K562 (cell line): ENCODE results near the gene BRCA1. TPM values are rescaled to one million over a fixed set of nuclear protein-coding genes. Genes with fewer than 3 reads are reported as not detected.

ENCODE experiments used
- ATAC-seq: fragments of 200-7000 bp; cut with Tn5 transposase; 3 replicates; pipeline ENCODE4 v1.9.1; 2020; ENCODE audit warnings: moderate library complexity
- BruUV-seq: library from RNA; stranded (reverse); fragments of 400-500 nt; replicated peaks from 2 replicates; lab custom pipeline; 2021; lab: Mats Ljungman, UMichigan
- CTCF ChIA-PET: fragments of 300-600 bp; formaldehyde crosslinking; extraction: SDS; loops from one replicate; lab custom pipeline; 2021; ENCODE audit warnings: low intra/inter-chr PET ratio; lab: Yijun Ruan, JAX
- POLR2A ChIA-PET: fragments of 300-600, 350-650 bp; sonication (Branson Sonifier 250); formaldehyde crosslinking; extraction: SDS; loops from one replicate; lab custom pipeline; 2021; ENCODE audit warnings: antibody characterized with exemption, inconsistent platforms; lab: Yijun Ruan, JAX
- DNase-seq, 4 experiments: peaks; one replicate each; pipeline versions ENCODE4 v3.0.0 to v3.0.0-alpha.2; 2011 to 2018; ENCODE audit warnings: low spot score in 3 of 4, mixed read lengths in 3 of 4; ENCODE audit errors: extremely low read depth in 1 of 4
- FAIRE-seq: peaks from 2 replicates; lab custom pipeline; 2011; peaks lifted over from hg19 to GRCh38; lab: Jason Lieb, UNC
- H2AFZ ChIP-seq: 2 replicates; pipeline ENCODE4 v1.6.0; 2011; ENCODE audit warnings: low read depth, low read length, control low read depth, inconsistent platforms
- H3K27ac ChIP-seq: fragments of 200-600 bp; 3 replicates; pipeline ENCODE4 v1.8.0; 2011; ENCODE audit warnings: low read depth, mild to moderate bottlenecking, control low read depth, inconsistent platforms, low read length, moderate library complexity, mixed read lengths; ENCODE audit errors: extremely low read depth
- H3K27me3 ChIP-seq, 2 experiments: fragments of 300-600 bp in 1 of 2; 2 replicates in 1 of 2; 3 replicates in 1 of 2; pipeline versions ENCODE4 v1.6.0 to v1.8.0; 2011; ENCODE audit warnings: inconsistent platforms in 2 of 2, low read length in 2 of 2, mild to moderate bottlenecking in 1 of 2, mixed read lengths in 1 of 2, moderate library complexity in 1 of 2; ENCODE audit not compliant: control insufficient read depth in 2 of 2, insufficient read depth in 2 of 2
- H3K36me3 ChIP-seq: fragments of 300-600 bp; 3 replicates; pipeline ENCODE4 v1.8.0; 2011; ENCODE audit warnings: mild to moderate bottlenecking, low read length, inconsistent platforms; ENCODE audit not compliant: control insufficient read depth, insufficient read depth
- H3K4me1 ChIP-seq, 2 experiments: fragments of 200-600 bp in 1 of 2; replicated peaks in 1 of 2; 2 replicates in 1 of 2; 3 replicates in 1 of 2; pipeline versions ENCODE4 v1.5.1 to v1.8.0; 2011; ENCODE audit warnings: inconsistent platforms in 2 of 2, low read length in 2 of 2, mild to moderate bottlenecking in 1 of 2, mixed read lengths in 1 of 2, moderate library complexity in 1 of 2; ENCODE audit not compliant: control insufficient read depth in 2 of 2, insufficient read depth in 2 of 2
- H3K4me2 ChIP-seq: 2 replicates; pipeline ENCODE4 v1.6.1; 2011; ENCODE audit warnings: low read length, control low read depth, inconsistent platforms, mixed read lengths; ENCODE audit not compliant: insufficient read depth
- H3K4me3 ChIP-seq: fragments of 200-600 bp; sonication (generic), shearing (Covaris generic); 2 replicates; pipeline ENCODE4 v1.5.1; 2016; ENCODE audit warnings: control low read depth, inconsistent platforms
- H3K79me2 ChIP-seq: fragments of 200-600 bp; 3 replicates; pipeline ENCODE4 v1.8.0; 2011; ENCODE audit warnings: low read length, inconsistent platforms; ENCODE audit not compliant: control insufficient read depth, insufficient read depth
- H3K9ac ChIP-seq, 2 experiments: 2 replicates each; pipeline versions ENCODE4 v1.6.0 to v1.6.1; 2011; ENCODE audit warnings: low read depth in 2 of 2, low read length in 2 of 2, control low read depth in 1 of 2, inconsistent platforms in 1 of 2, mild to moderate bottlenecking in 1 of 2, mixed read lengths in 1 of 2; ENCODE audit not compliant: insufficient read depth in 1 of 2
- H3K9me1 ChIP-seq: one replicate; pipeline ENCODE4 v1.6.0; 2011; ENCODE audit warnings: inconsistent platforms, mild to moderate bottlenecking, low read length, moderate library complexity; ENCODE audit not compliant: control insufficient read depth, insufficient read depth
- H3K9me3 ChIP-seq: replicated peaks from 2 replicates; pipeline ENCODE4 v1.5.1; 2011; ENCODE audit warnings: low read depth, low read length, inconsistent platforms; ENCODE audit not compliant: control insufficient read depth, insufficient read depth
- H4K20me1 ChIP-seq: replicated peaks from 2 replicates; pipeline ENCODE4 v1.6.1; 2011; ENCODE audit warnings: low read length, inconsistent platforms, mixed read lengths; ENCODE audit not compliant: control insufficient read depth, insufficient read depth
- CREB1 ChIP-seq, 2 experiments: sonication (generic) in 1 of 2; formaldehyde crosslinking in 1 of 2; IDR thresholded peaks; 2 replicates each; pipeline versions ENCODE4 v1.6.1 to v1.8.0; 2012 to 2022; ENCODE audit warnings: inconsistent platforms in 1 of 2, mild to moderate bottlenecking in 1 of 2, missing genetic modification reagents in 1 of 2, moderate library complexity in 1 of 2
- JUND ChIP-seq, 2 experiments: IDR thresholded peaks; 2 replicates in 1 of 2; 3 replicates in 1 of 2; pipeline ENCODE4 v1.6.1; 2011; ENCODE audit warnings: borderline replicate concordance in 2 of 2, low read depth in 2 of 2, low read length in 2 of 2, improper control_type of control experiment in 1 of 2, missing biosample characterization in 1 of 2, missing genetic modification characterization in 1 of 2, missing genetic modification reagents in 1 of 2
- MTA1 ChIP-seq: fragments of 450-650 bp; IDR thresholded peaks from 2 replicates; pipeline ENCODE4 v1.6.1; 2017; ENCODE audit warnings: borderline replicate concordance
- MYNN ChIP-seq, 2 experiments: sonication (generic); formaldehyde crosslinking in 1 of 2; IDR thresholded peaks; 2 replicates each; pipeline versions ENCODE4 v1.5.0 to v1.6.1; 2016 to 2020; ENCODE audit warnings: antibody characterized with exemption in 1 of 2, missing genetic modification reagents in 1 of 2
- RERE ChIP-seq: sonication (generic); formaldehyde crosslinking; IDR thresholded peaks from 2 replicates; pipeline ENCODE4 v1.8.0; 2023; ENCODE audit warnings: missing genetic modification reagents, mild to moderate bottlenecking, borderline replicate concordance
- VEZF1 ChIP-seq: fragments of 200-800 bp; sonication (Bioruptor generic); IDR thresholded peaks from 2 replicates; pipeline ENCODE4 v1.6.1; 2017; ENCODE audit warnings: missing genetic modification characterization, missing compliant biosample characterization
- WGBS: fragments of 100-300 bp; shearing (Covaris generic); methylation state at CpG from one replicate; pipeline ENCODE4 v1.1.6; 2016; ENCODE audit warnings: low coverage, mixed read lengths; ENCODE audit not compliant: insufficient coverage; ENCODE audit errors: missing lambda C conversion rate; 5-methylcytosine and 5-hydroxymethylcytosine counted together
- in situ Hi-C: fragments of 300-500 bp; cut with MboI; formaldehyde crosslinking; loops from 4 replicates; pipeline ENCODE4 v1.15.0; 2018; ENCODE audit warnings: inconsistent platforms, mixed read lengths
- intact Hi-C: fragments of 100-400 bp; cut with micrococcal nuclease; formaldehyde crosslinking; loops from 2 replicates; pipeline ENCODE4 v1.14.2; 2022
- polyA plus RNA-seq, 8 experiments: library from polyadenylated mRNA; depleted of rRNA in 4 of 8; stranded (reverse) in 5 of 8; unstranded in 3 of 8; fragments of >200 nt; fragmentation: Nextera tagmentation in 2 of 8; fragmentation: Illumina TruSeq in 1 of 8; extraction: Ambion mirVana in 2 of 8; extraction: Trizol in 1 of 8; gene quantifications; 2 replicates each; pipeline versions ENCODE4 v1.2.1 to v1.2.3, GENCODE V29; 2011 to 2014; ENCODE audit warnings: inconsistent platforms in 1 of 8, missing spikeins in 1 of 8
- total RNA-seq, 7 experiments: library from RNA; depleted of rRNA in 6 of 7; stranded (reverse); fragments of >200 nt in 6 of 7; fragmentation: Illumina TruSeq in 2 of 7; extraction: Trizol in 2 of 7; gene quantifications; 2 replicates each; pipeline versions ENCODE4 v1.2.1 to v1.2.3, GENCODE V29; 2011 to 2021; ENCODE audit warnings: low replicate concordance in 1 of 7

The BRCA1 gene
- total and polyA plus RNA-seq, 9 of the 15 experiments (the other 6 are each of a cell fraction or from before 2014, with no cell fraction given), result 25.9 to 95.3 (median 62.3) TPM

- H3K36me3 ChIP-seq, result no peaks in the 10 kb centered on the region
These were observed 99.2 kb downstream of the BRCA1 start for GRCh38 chr17:43025766-43026537.

GRCh38 chr17:43025290-43025657, 99.9 kb downstream of the BRCA1 start:
- no peak for FAIRE-seq
- Histone ChIP-seq H3K36me3 (peaks cover under 1% of the 10 kb centered on the region; the same call in 1 of the 3 replicates), H3K9me3 (no peaks in the 10 kb centered on the region), H4K20me1 (no peaks in the 10 kb centered on the region), H3K9ac (peak overlapping the region; percentile 22 to 92; a peak in 3 of 4 replicates), H3K79me2 (peaks cover 16% of the 10 kb centered on the region), H2AFZ (peak overlapping the region; percentile 74; the same call in 1 of the 2 replicates), H3K4me2 (peak overlapping the region; percentile 58), H3K9me1 (no peaks in the 10 kb centered on the region), H3K4me1 (peaks cover 10 to 63% of the 10 kb centered on the region in 2 experiments), H3K27me3 (no peaks in the 10 kb centered on the region), H3K4me3 (peak overlapping the region; percentile 58), H3K27ac (no peak overlapping the region)
- POLR2A ChIA-PET, result interaction anchor here (0.6 to 6.7 kb wide), 4 partner anchors 10 to 681 kb away, joined by 3 to 79 read pairs (median 6); no protein-coding TSS in a partner anchor
- intact Hi-C loops, result loop anchor here (2.0 kb wide), 1 partner anchor 100 kb away; the partner anchor contains the start of gene BRCA1
- in situ Hi-C loops, result no loop called here
- DNase-seq, result peak in 1 of 4 experiments; percentile 34
- no CpG with 5 or more reads among the region's 27 CpGs for WGBS
- no peak for ATAC-seq
- CTCF ChIA-PET, result no interaction called here
- BruUV-seq, result no TSS peak
- TF ChIP-seq RERE (CRISPR knock-in tag), result no peak
- peak; percentile 40 for TF ChIP-seq VEZF1 (CRISPR knock-in tag)
- 0 out of 2 replicates have a peak, but pooled peaks have one; percentile 27 for TF ChIP-seq MTA1

More at GRCh38 chr17:43025766-43026537, 99.2 kb downstream of the BRCA1 start:
- 48% methylated on average over 14 of the region's 16 CpGs for WGBS
- H3K4me1 ChIP-seq, result peaks cover 5 to 56% of the 10 kb centered on the region in 2 experiments
- peak overlapping the region in 1 of 2 experiments; percentile 40; a peak in 1 of 4 replicates for H3K9ac ChIP-seq
- no TSS peak for BruUV-seq
- H3K27ac ChIP-seq, result no peak overlapping the region
- no peak overlapping the region for H3K4me2 ChIP-seq
- FAIRE-seq, result no peak
- TF ChIP-seq CREB1 (IDR thresholded peaks at IDR 0.05), result no peak
- no peak for TF ChIP-seq CREB1 (CRISPR knock-in tag; IDR thresholded peaks at IDR 0.05)
- TF ChIP-seq JUND (IDR thresholded peaks at IDR 0.05; ENCODE audit: borderline replicate concordance, low read depth, low read length), result 0 out of 2 replicates have a peak, but pooled peaks have one; percentile 12
- TF ChIP-seq JUND (tag; IDR thresholded peaks at IDR 0.05; ENCODE audit: borderline replicate concordance, low read depth, low read length), result no peak
- 0 out of 2 replicates have a peak, but pooled peaks have one; percentile 59 for TF ChIP-seq MYNN (IDR thresholded peaks at IDR 0.05)
- TF ChIP-seq MYNN (CRISPR knock-in tag; IDR thresholded peaks at IDR 0.05), result no peak
- TF ChIP-seq, all 486 proteins: peak for 2
- ChIA-PET POLR2A (interaction anchor here (1.0 kb wide), 1 partner anchor 63 kb away, joined by 3 read pairs; no protein-coding TSS in a partner anchor), CTCF (no interaction called here)
- Histone ChIP-seq H3K4me3 (no peak overlapping the region), H3K9me1 (no peaks in the 10 kb centered on the region), H4K20me1 (no peaks in the 10 kb centered on the region), H3K9me3 (no peaks in the 10 kb centered on the region), H3K27me3 (no peaks in the 10 kb centered on the region), H2AFZ (no peak overlapping the region), H3K79me2 (peaks cover 12% of the 10 kb centered on the region; the same call in 2 of the 3 replicates)
- DNase-seq, result peak in 1 of 4 experiments; percentile 43
- intact Hi-C loops (loop anchor here (2.0 kb wide), 1 partner anchor 99 kb away; the partner anchor contains the start of gene BRCA1), in situ Hi-C loops (no loop called here)
- ATAC-seq, result no peak
